H9 (cell line): ENCODE measurements around the gene LEF1. TPM values are rescaled to one million over a fixed set of nuclear protein-coding genes. Genes with fewer than 3 reads are reported as not detected.

Experiments used
- DNase-seq: peaks from one replicate; pipeline ENCODE4 v3.0.0-alpha.2; 2017
- H2AFZ ChIP-seq: one replicate; pipeline ENCODE4 v1.6.1; 2013; ENCODE audit warnings: mild to moderate bottlenecking, low read length, control low read depth, moderate library complexity
- H2AK5ac ChIP-seq: 2 replicates; pipeline ENCODE4 v1.6.1; 2013; ENCODE audit warnings: low read length, control low read depth, mixed read lengths; ENCODE audit not compliant: insufficient read length
- H2BK120ac ChIP-seq: one replicate; pipeline ENCODE4 v1.6.1; 2013; ENCODE audit warnings: low read depth, mild to moderate bottlenecking, low read length, control low read depth, inconsistent platforms; ENCODE audit not compliant: poor library complexity, severe bottlenecking
- H2BK12ac ChIP-seq: 2 replicates; pipeline ENCODE4 v1.6.1; 2013; ENCODE audit warnings: low read length, control low read depth, mixed read lengths, low read depth; ENCODE audit not compliant: insufficient read length
- H2BK15ac ChIP-seq: 2 replicates; pipeline ENCODE4 v1.6.1; 2013; ENCODE audit warnings: low read depth, low read length, control low read depth
- H2BK20ac ChIP-seq: one replicate; pipeline ENCODE4 v1.6.1; 2013; ENCODE audit warnings: low read depth, mild to moderate bottlenecking, low read length, control low read depth, inconsistent platforms; ENCODE audit not compliant: poor library complexity, severe bottlenecking
- H2BK5ac ChIP-seq: 2 replicates; pipeline ENCODE4 v1.6.1; 2013; ENCODE audit warnings: low read length, control low read depth, mixed read lengths; ENCODE audit not compliant: insufficient read length
- H3K14ac ChIP-seq: 2 replicates; pipeline ENCODE4 v1.6.1; 2013; ENCODE audit warnings: low read length, control low read depth; ENCODE audit not compliant: insufficient read depth
- H3K18ac ChIP-seq: 2 replicates; pipeline ENCODE4 v1.6.1; 2013; ENCODE audit warnings: low read depth, mild to moderate bottlenecking, mixed read lengths, low read length, control low read depth; ENCODE audit not compliant: insufficient read length
- H3K23ac ChIP-seq: 2 replicates; pipeline ENCODE4 v1.6.1; 2013; ENCODE audit warnings: low read length, control low read depth, mixed read lengths, low read depth; ENCODE audit not compliant: insufficient read length
- H3K23me2 ChIP-seq: 2 replicates; pipeline ENCODE4 v1.6.1; 2013; ENCODE audit warnings: low read depth, mild to moderate bottlenecking, mixed read lengths, low read length, control low read depth; ENCODE audit not compliant: insufficient read length, poor library complexity, severe bottlenecking
- H3K27ac ChIP-seq: 2 replicates; pipeline ENCODE4 v1.5.1; 2013; ENCODE audit warnings: low read length, control low read depth, mixed read lengths, low read depth; ENCODE audit not compliant: insufficient read length
- H3K27me3 ChIP-seq: 2 replicates; pipeline ENCODE4 v1.6.1; 2013; ENCODE audit warnings: low read length, control low read depth, inconsistent platforms; ENCODE audit not compliant: insufficient read depth
- H3K4ac ChIP-seq: 2 replicates; pipeline ENCODE4 v1.6.1; 2013; ENCODE audit warnings: low read depth, mild to moderate bottlenecking, control low read depth, inconsistent platforms, low read length, moderate library complexity
- H3K4me1 ChIP-seq: 2 replicates; pipeline ENCODE4 v1.6.1; 2013; ENCODE audit warnings: low read length, control low read depth, inconsistent platforms; ENCODE audit not compliant: insufficient read depth
- H3K4me2 ChIP-seq: 2 replicates; pipeline ENCODE4 v1.6.1; 2013; ENCODE audit warnings: low read length, control low read depth, mixed read lengths; ENCODE audit not compliant: insufficient read length, insufficient read depth
- H3K56ac ChIP-seq: 2 replicates; pipeline ENCODE4 v1.6.1; 2013; ENCODE audit warnings: low read depth, mild to moderate bottlenecking, mixed read lengths, low read length, control low read depth; ENCODE audit not compliant: insufficient read length
- H3K79me1 ChIP-seq: 2 replicates; pipeline ENCODE4 v1.6.1; 2013; ENCODE audit warnings: low read depth, mild to moderate bottlenecking, moderate library complexity, low read length, control low read depth, inconsistent platforms; ENCODE audit not compliant: insufficient read depth, poor library complexity, severe bottlenecking
- H3K79me2 ChIP-seq: 2 replicates; pipeline ENCODE4 v1.6.1; 2013; ENCODE audit warnings: low read length, control low read depth, inconsistent platforms; ENCODE audit not compliant: insufficient read depth
- H3K9ac ChIP-seq: 2 replicates; pipeline ENCODE4 v1.6.1; 2013; ENCODE audit warnings: low read length, control low read depth, mixed read lengths; ENCODE audit not compliant: insufficient read length; ENCODE audit errors: extremely low read depth
- H3K9me3 ChIP-seq: one replicate; pipeline ENCODE4 v1.6.1; 2013; ENCODE audit warnings: low read depth, low read length, inconsistent platforms; ENCODE audit not compliant: control insufficient read depth
- H3T11ph ChIP-seq: one replicate; pipeline ENCODE4 v1.6.1; 2013; ENCODE audit warnings: mild to moderate bottlenecking, low read length, control low read depth, inconsistent platforms
- H4K20me1 ChIP-seq: one replicate; pipeline ENCODE4 v1.6.1; 2013; ENCODE audit not compliant: control insufficient read depth, insufficient read length, insufficient read depth
- H4K5ac ChIP-seq: 2 replicates; pipeline ENCODE4 v1.6.1; 2013; ENCODE audit warnings: low read depth, mild to moderate bottlenecking, mixed read lengths, low read length, control low read depth; ENCODE audit not compliant: insufficient read length
- H4K8ac ChIP-seq: replicated peaks from 2 replicates; pipeline ENCODE4 v1.6.1; 2013; ENCODE audit warnings: low read length, control low read depth, mixed read lengths, low read depth; ENCODE audit not compliant: insufficient read length
- H4K91ac ChIP-seq: 2 replicates; pipeline ENCODE4 v1.6.1; 2013; ENCODE audit warnings: low read depth, mild to moderate bottlenecking, moderate library complexity, mixed read lengths, low read length, control low read depth; ENCODE audit not compliant: insufficient read length
- H3K27ac Mint-ChIP-seq, 3 experiments: 2 replicates in 2 of 3; 3 replicates in 1 of 3; pipeline ENCODE4 v1.8.0; 2020 to 2021; ENCODE audit warnings: mixed read lengths in 3 of 3, mild to moderate bottlenecking in 1 of 3, moderate library complexity in 1 of 3
- H3K27me3 Mint-ChIP-seq: 2 replicates; pipeline ENCODE4 v1.8.0; 2021; ENCODE audit warnings: low read depth, mild to moderate bottlenecking, moderate library complexity, mixed read lengths
- H3K36me3 Mint-ChIP-seq, 3 experiments: 2 replicates in 2 of 3; 3 replicates in 1 of 3; pipeline ENCODE4 v1.8.0; 2020 to 2021; ENCODE audit warnings: low read depth in 3 of 3, mixed read lengths in 3 of 3; ENCODE audit not compliant: insufficient read depth in 1 of 3
- H3K4me1 Mint-ChIP-seq, 2 experiments: 2 replicates each; pipeline ENCODE4 v1.8.0; 2020; ENCODE audit warnings: mixed read lengths in 2 of 2
- H3K4me3 Mint-ChIP-seq, 2 experiments: 2 replicates in 1 of 2; 3 replicates in 1 of 2; pipeline ENCODE4 v1.8.0; 2020 to 2021; ENCODE audit warnings: mild to moderate bottlenecking in 2 of 2, mixed read lengths in 2 of 2, moderate library complexity in 1 of 2
- H3K9me3 Mint-ChIP-seq, 2 experiments: 2 replicates in 1 of 2; 3 replicates in 1 of 2; pipeline ENCODE4 v1.8.0; 2020; ENCODE audit warnings: mild to moderate bottlenecking in 2 of 2, mixed read lengths in 2 of 2, moderate library complexity in 1 of 2
- CTCF ChIP-seq: fragments of 200-600 bp; sonication (generic); conservative IDR thresholded peaks from 3 replicates; pipeline ENCODE4 v1.8.0; 2021; ENCODE audit warnings: antibody characterized with exemption, mild to moderate bottlenecking
- WGBS: extraction: QIAGEN DNeasy Blood & Tissue Kit; methylation state at CpG from one replicate; pipeline ENCODE4 v1.1.7; 2013; ENCODE audit warnings: missing lambda C conversion rate, low lambda C conversion rate, mixed read lengths; ENCODE audit not compliant: insufficient read length; ENCODE audit errors: extremely low coverage; 5-methylcytosine and 5-hydroxymethylcytosine counted together
- total RNA-seq: library from RNA; stranded (reverse); gene quantifications from 2 replicates; pipeline ENCODE4 v1.2.1, GENCODE V29; 2021

LEF1 gene
- total RNA-seq, 1 experiment from 2014 or later: 2.5 TPM

GRCh38 chr4:108135549-108136209, 33.1 kb downstream of the LEF1 start:
- H4K5ac ChIP-seq: no peak overlapping the region
- H4K91ac ChIP-seq: no peak overlapping the region
- no peaks in the 10 kb centered on the region for H3K36me3 Mint-ChIP-seq
- no peaks in the 10 kb centered on the region for H3K9me3 Mint-ChIP-seq
- H2AK5ac ChIP-seq: no peak overlapping the region
- no peak overlapping the region for H3K27ac ChIP-seq
- peaks cover 20% of the 10 kb centered on the region for H3K27me3 Mint-ChIP-seq
- H2BK15ac ChIP-seq: no peak overlapping the region
- no peak overlapping the region for H3T11ph ChIP-seq
- H3K9me3 ChIP-seq: no peaks in the 10 kb centered on the region
- TF ChIP-seq CTCF: no peak; the same call in 2 of the 3 replicates
- H3K79me1 ChIP-seq: no peaks in the 10 kb centered on the region
- H3K79me2 ChIP-seq: no peaks in the 10 kb centered on the region
- DNase-seq: peak; percentile 86
- no peak overlapping the region for H3K56ac ChIP-seq
- H3K4me1 ChIP-seq: peaks cover 2% of the 10 kb centered on the region; the same call in 1 of the 2 replicates
- H3K4ac ChIP-seq: no peak overlapping the region
- H3K18ac ChIP-seq: no peak overlapping the region
- no CpG with 5 or more reads among the region's 4 CpGs for WGBS
- no peak overlapping the region for H3K14ac ChIP-seq
- H4K8ac ChIP-seq: no peak overlapping the region
- no peaks in the 10 kb centered on the region for H4K20me1 ChIP-seq
- H3K4me2 ChIP-seq: no peak overlapping the region
- H3K27ac Mint-ChIP-seq: peak overlapping the region; percentile 9 to 63 (median 37); a peak in 3 of 7 replicates
- no peaks in the 10 kb centered on the region; the same call in 1 of the 2 replicates for H3K27me3 ChIP-seq
- no peak overlapping the region for H2BK12ac ChIP-seq
- no peak overlapping the region for H2BK20ac ChIP-seq
- H2BK120ac ChIP-seq: no peak overlapping the region
- H3K9ac ChIP-seq: no peak overlapping the region
- H3K4me3 Mint-ChIP-seq: no peak overlapping the region; a peak in 1 of 5 replicates
- H3K4me1 Mint-ChIP-seq: peaks cover 17 to 32% of the 10 kb centered on the region in 2 experiments
- no peak overlapping the region for H2AFZ ChIP-seq
- no peak overlapping the region for H3K23ac ChIP-seq
- H3K23me2 ChIP-seq: no peaks in the 10 kb centered on the region
- no peak overlapping the region for H2BK5ac ChIP-seq
